ENCODE data around the gene BTG1.

- TF ChIP-seq CTCF (IDR thresholded peaks at IDR 0.05), result no peak
- TF ChIP-seq EZH2phosphoT487 (IDR thresholded peaks at IDR 0.05), result no peak
- TF ChIP-seq EZH2 (IDR thresholded peaks at IDR 0.05), result no peak
Observed at GRCh38 chr12:92138626-92139025, 7.0 kb downstream of the BTG1 start.
